ENCODE measurements around the gene EBI3. TPM values are rescaled to one million over a fixed set of nuclear protein-coding genes. Genes with fewer than 3 reads are reported as not detected.
A peak's percentile ranks its signal among the peaks of the same experiment; 100 is the strongest.

The EBI3 gene
- total and polyA plus RNA-seq, 2 of the 13 experiments (the other 11 are each of a cell fraction or from before 2014, with no cell fraction given) = 3.4 TPM; not detected in 1

- TF ChIP-seq ZNF18 (CRISPR knock-in tag; IDR thresholded peaks at IDR 0.05; ENCODE audit: insufficient replicate concordance) (no peak), PATZ1 (CRISPR knock-in tag; IDR thresholded peaks at IDR 0.05) (peak; percentile 90), PCBP2 (optimal IDR thresholded peaks at IDR 0.05; ENCODE audit: low read depth, low read length, poor library complexity, severe bottlenecking) (no peak), ZBTB34 (CRISPR knock-in tag; IDR thresholded peaks at IDR 0.05) (no peak), ZNF782 (CRISPR knock-in tag; IDR thresholded peaks at IDR 0.05; ENCODE audit: borderline replicate concordance) (no peak), AKNA (CRISPR knock-in tag; IDR thresholded peaks at IDR 0.05; ENCODE audit: borderline replicate concordance) (no peak), PRDM15 (CRISPR knock-in tag; IDR thresholded peaks at IDR 0.05) (0 out of 2 replicates have a peak, but pooled peaks have one; percentile 37), REST (IDR thresholded peaks at IDR 0.05; ENCODE audit: borderline replicate concordance in 1 of 2, low read depth in 1 of 2, low read length in 2 of 2) (no peak)
Observed at GRCh38 chr19:4182084-4182810, 47.1 kb upstream of the EBI3 start, which contains the start of the genes ANKRD24 and SIRT6 (continued).
